Left ventricle myocardium inferior (tissue), 1 donor: ENCODE data around the gene FHIT. TPM values are rescaled to one million over a fixed set of nuclear protein-coding genes. Genes with fewer than 3 reads are reported as not detected.

ENCODE experiments used
- DNase-seq: peaks from one replicate; pipeline ENCODE4 v3.0.0-alpha.2; 2020
- H3K27ac ChIP-seq: fragments of 200-600 bp; replicated peaks from 2 replicates; pipeline ENCODE4 v1.8.0; 2021
- H3K27me3 ChIP-seq: fragments of 200-600 bp; 2 replicates; pipeline ENCODE4 v1.8.0; 2021; ENCODE audit warnings: low read depth
- H3K36me3 ChIP-seq: fragments of 200-600 bp; 2 replicates; pipeline ENCODE4 v1.8.0; 2021
- H3K4me1 ChIP-seq: fragments of 200-600 bp; 2 replicates; pipeline ENCODE4 v1.8.0; 2021
- H3K4me3 ChIP-seq: fragments of 200-600 bp; 2 replicates; pipeline ENCODE4 v1.8.0; 2021; ENCODE audit warnings: mild to moderate bottlenecking, moderate library complexity
- H3K9me3 ChIP-seq: fragments of 200-600 bp; replicated peaks from 2 replicates; pipeline ENCODE4 v1.8.0; 2021
- CTCF ChIP-seq: fragments of 200-600 bp; IDR thresholded peaks from 2 replicates; pipeline ENCODE4 v1.8.0; 2021; ENCODE audit warnings: antibody characterized with exemption, mild to moderate bottlenecking, borderline replicate concordance
- intact Hi-C: fragments of 100-400 bp; cut with micrococcal nuclease; formaldehyde crosslinking; loops from one replicate; pipeline ENCODE4 v1.11.0; 2022
- total RNA-seq: library from RNA; stranded (reverse); fragmentation: NEBNext Ultra II Directional; extraction: Animal tissue kit (Norgen Biotek cat#: 25700); gene quantifications from one replicate; pipeline ENCODE4 v1.2.1, GENCODE V29; 2021
- donor health status: DM: no; HTN: yes; CAD: no; lungs with severe emphysema.

FHIT gene
- total RNA-seq, 1 donor from 2014 or later = 16.0 TPM

- Histone ChIP-seq H3K27ac (no peak overlapping the region), H3K9me3 (no peaks in the 10 kb centered on the region), H3K4me3 (no peak overlapping the region), H3K4me1 (peaks cover 10% of the 10 kb centered on the region), H3K27me3 (no peaks in the 10 kb centered on the region), H3K36me3 (no peaks in the 10 kb centered on the region)
- no peak for DNase-seq
- TF ChIP-seq CTCF = no peak
- intact Hi-C loops = no loop called here
Measured at GRCh38 chr3:60025096-60026050, 1225.9 kb downstream of the FHIT start.

- Histone ChIP-seq H3K27ac (no peak overlapping the region), H3K27me3 (no peaks in the 10 kb centered on the region), H3K4me1 (peaks cover 10% of the 10 kb centered on the region), H3K4me3 (no peak overlapping the region), H3K9me3 (no peaks in the 10 kb centered on the region), H3K36me3 (no peaks in the 10 kb centered on the region)
- no peak for DNase-seq
- intact Hi-C loops = no loop called here
- TF ChIP-seq CTCF = no peak
Measured at GRCh38 chr3:60024400-60024799, 1226.9 kb downstream of the FHIT start.

GRCh38 chr3:60023189-60023588, 1228.1 kb downstream of the FHIT start:
- TF ChIP-seq CTCF = no peak
- intact Hi-C loops = no loop called here
- no peak overlapping the region for H3K27ac ChIP-seq
- no peak for DNase-seq
- H3K36me3 ChIP-seq = no peaks in the 10 kb centered on the region
- H3K9me3 ChIP-seq = no peaks in the 10 kb centered on the region
- H3K27me3 ChIP-seq = no peaks in the 10 kb centered on the region
- peaks cover 10% of the 10 kb centered on the region for H3K4me1 ChIP-seq
- no peak overlapping the region for H3K4me3 ChIP-seq

- no peaks in the 10 kb centered on the region for H3K36me3 ChIP-seq
- DNase-seq = no peak
- peaks cover 5% of the 10 kb centered on the region for H3K4me1 ChIP-seq
- no peak overlapping the region for H3K4me3 ChIP-seq
- no peak overlapping the region for H3K27ac ChIP-seq
- H3K27me3 ChIP-seq = no peaks in the 10 kb centered on the region
- intact Hi-C loops = no loop called here
- no peak for TF ChIP-seq CTCF
- H3K9me3 ChIP-seq = no peaks in the 10 kb centered on the region
Measured at GRCh38 chr3:60017631-60018030, 1233.6 kb downstream of the FHIT start.

- Histone ChIP-seq H3K27ac (no peak overlapping the region), H3K36me3 (no peaks in the 10 kb centered on the region), H3K9me3 (no peaks in the 10 kb centered on the region), H3K27me3 (no peaks in the 10 kb centered on the region), H3K4me1 (no peaks in the 10 kb centered on the region), H3K4me3 (no peak overlapping the region)
- intact Hi-C loops = no loop called here
- TF ChIP-seq CTCF = no peak
- DNase-seq = no peak
Measured at GRCh38 chr3:60015032-60015705, 1236.1 kb downstream of the FHIT start.
